AG04449 (cell line): ENCODE data around the gene TOMM40.

Experiments used
- CTCF ChIA-PET: fragments of 350-600 bp; formaldehyde crosslinking; extraction: SDS; loops from one replicate; lab custom pipeline; 2021; ENCODE audit warnings: antibody characterized with exemption; lab: Yijun Ruan, JAX
- POLR2A ChIA-PET: fragments of 400-600, 350-600 bp; formaldehyde crosslinking; extraction: SDS; loops from one replicate; lab custom pipeline; 2020; ENCODE audit warnings: antibody characterized with exemption, inconsistent platforms; lab: Yijun Ruan, JAX
- DNase-seq: peaks from one replicate; pipeline ENCODE4 v3.0.0-alpha.2; 2010; ENCODE audit warnings: low read depth, low spot score
- H3K4me3 ChIP-seq: 2 replicates; pipeline ENCODE4 v1.5.1; 2011; ENCODE audit warnings: low read depth, mild to moderate bottlenecking, control low read depth, low read length
- CTCF ChIP-seq: IDR thresholded peaks from one replicate; pipeline ENCODE4 v1.5.1; 2011; ENCODE audit warnings: mild to moderate bottlenecking, moderate library complexity, low read length, control low read depth, inconsistent platforms; ENCODE audit not compliant: insufficient read depth; ENCODE audit errors: missing control alignments

TOMM40 gene

GRCh38 chr19:44939668-44940067, 48.6 kb downstream of the TOMM40 start:
- ChIA-PET POLR2A (no interaction called here), CTCF (interaction anchor here (1.2 kb wide), 1 partner anchor 35 kb away, joined by 3 read pairs; no protein-coding TSS in a partner anchor)
- DNase-seq: no peak
- no peak overlapping the region for H3K4me3 ChIP-seq
- no peak for TF ChIP-seq CTCF

DNA sequence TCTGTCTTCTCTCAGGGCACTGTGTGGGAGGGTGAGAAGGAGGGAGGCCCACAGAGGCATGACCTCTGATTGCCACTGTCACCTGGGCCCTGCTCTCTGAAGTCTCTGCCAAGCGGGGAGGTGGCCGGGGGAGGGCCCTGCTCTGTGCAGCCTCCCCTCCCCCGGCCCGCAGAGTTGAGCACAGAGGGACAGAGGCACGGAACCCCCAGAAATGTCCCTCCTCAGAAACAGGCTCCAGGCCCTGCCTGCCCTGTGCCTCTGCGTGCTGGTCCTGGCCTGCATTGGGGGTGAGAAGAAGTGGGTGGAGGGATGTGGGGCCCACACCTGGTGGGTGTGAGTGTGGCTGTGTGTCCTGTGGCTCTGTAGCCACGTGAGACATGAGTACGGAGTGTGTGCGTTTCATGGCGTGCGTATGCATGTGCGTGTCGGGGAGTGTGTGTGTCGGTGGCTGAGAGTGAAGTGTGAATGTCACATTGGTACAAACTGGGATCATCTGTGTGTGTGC, 51.1 kb downstream of the TOMM40 start, which contains the start of gene APOC4:
TSS of gene APOC4 (plus strand) at position 171 of the 505 bp plus-strand sequence. CDS start at position 212, 41 bp downstream.
- H3K4me3 ChIP-seq: no peak within 1 kb of the TSS
- ChIA-PET POLR2A (no interaction called here), CTCF (no interaction called here)
- no peak for TF ChIP-seq CTCF
- no peak for DNase-seq

DNA sequence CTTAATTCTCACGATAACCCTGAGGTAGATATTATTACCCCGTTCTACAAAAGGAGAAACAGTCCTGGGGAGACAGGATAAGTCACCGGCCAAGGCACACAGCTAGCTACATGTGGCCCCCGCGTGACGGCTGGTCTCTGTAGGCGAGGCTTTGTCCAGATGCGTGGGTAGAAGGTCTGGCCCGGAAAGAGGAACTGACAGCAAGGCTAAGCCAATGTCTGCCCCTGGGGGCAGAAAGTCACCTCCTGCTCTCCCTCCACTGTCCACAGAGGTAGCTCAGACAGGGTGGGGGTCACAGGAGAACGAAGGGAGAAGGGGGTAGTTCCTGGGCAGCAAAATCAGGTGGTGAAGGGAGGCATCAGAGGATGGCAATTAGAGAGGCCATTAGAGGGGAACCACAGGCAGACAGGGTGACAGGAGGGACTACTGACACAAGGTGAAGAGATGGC, 52.8 kb downstream of the TOMM40 start:
- POLR2A ChIA-PET: no interaction called here
- CTCF ChIA-PET: no interaction called here
- H3K4me3 ChIP-seq: no peak overlapping the region
- no peak for TF ChIP-seq CTCF
- DNase-seq: no peak

DNA sequence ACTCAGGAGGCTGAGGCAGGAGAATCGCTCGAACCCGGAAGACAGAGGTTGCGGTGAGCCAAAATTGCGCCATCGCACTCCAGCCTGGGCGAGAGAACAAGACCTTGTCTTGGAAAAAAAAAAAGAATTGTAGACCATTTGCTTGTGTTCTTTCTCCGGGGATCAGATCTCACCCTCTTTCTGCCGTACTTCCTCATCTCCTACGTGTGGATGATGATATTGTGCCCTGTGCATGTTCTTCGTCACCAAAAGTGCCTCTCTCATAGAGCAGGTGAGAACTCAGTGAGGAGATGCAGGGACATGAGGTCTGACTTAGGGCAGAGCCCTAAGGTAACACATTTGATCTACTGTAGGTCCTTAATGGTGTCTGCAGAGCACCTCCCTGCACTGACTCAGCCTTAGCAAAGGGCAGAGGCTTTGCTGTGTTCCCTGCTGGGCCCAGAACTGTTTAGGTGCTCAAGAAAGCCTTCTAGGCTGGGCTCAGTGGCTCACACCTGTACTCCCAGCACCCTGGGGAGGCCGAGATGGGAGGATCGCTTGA, 56.1 kb downstream of the TOMM40 start:
- no peak for TF ChIP-seq CTCF
- POLR2A ChIA-PET: no interaction called here
- CTCF ChIA-PET: interaction anchor here (0.9 to 1.2 kb wide), 3 partner anchors 32 to 43 kb away, joined by 3 to 5 read pairs (median 4); partner anchors contain the start of gene APOE
- no peak for DNase-seq
- no peak overlapping the region for H3K4me3 ChIP-seq

GRCh38 chr19:44948237-44948636, 57.2 kb downstream of the TOMM40 start:
- POLR2A ChIA-PET: no interaction called here
- no peak for DNase-seq
- TF ChIP-seq CTCF: no peak
- H3K4me3 ChIP-seq: no peak overlapping the region
- CTCF ChIA-PET: interaction anchor here (0.8 to 2.8 kb wide), 6 partner anchors 33 to 377 kb away, joined by 3 to 8 read pairs (median 4); partner anchors contain the start of gene APOE

GRCh38 chr19:44948763-44949374, 57.8 kb downstream of the TOMM40 start:
- no peak for DNase-seq
- no peak for TF ChIP-seq CTCF
- CTCF ChIA-PET: interaction anchor here (1.6 to 12.8 kb wide), 5 partner anchors 37 to 378 kb away, joined by 3 to 208 read pairs (median 7); partner anchors contain the start of gene APOE
- no peak overlapping the region for H3K4me3 ChIP-seq
- POLR2A ChIA-PET: no interaction called here
